Measurements from ENCODE around the gene SDK1. TPM values are rescaled to one million over a fixed set of nuclear protein-coding genes. Genes with fewer than 3 reads are reported as not detected.

The SDK1 gene
- total RNA-seq, 6 experiments from 2014 or later, result not detected

DNA sequence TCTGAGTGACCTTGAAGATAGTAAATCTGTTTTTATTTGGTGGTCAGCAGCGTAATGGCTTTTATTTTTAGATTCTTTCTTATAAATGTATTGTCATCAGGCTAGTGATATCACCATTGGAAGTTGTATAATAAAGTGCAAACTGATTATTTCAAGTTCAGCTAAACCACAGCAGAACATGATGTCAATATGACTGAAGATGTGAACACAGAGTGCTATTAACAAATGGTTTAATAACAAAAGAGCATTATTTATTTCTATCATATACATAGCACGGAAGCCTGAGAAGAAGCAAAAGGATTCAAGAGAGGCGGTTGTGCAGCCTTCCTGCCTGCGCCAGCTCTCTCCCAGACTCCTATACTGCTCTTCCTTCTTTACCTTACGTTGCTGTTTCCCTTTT lies 142.7 kb downstream of the SDK1 start:
- Mint-ChIP-seq H3K4me3 (no peak overlapping the region), H3K36me3 (ENCODE audit: low read depth) (no peaks in the 10 kb centered on the region), H3K27me3 (ENCODE audit: insufficient read depth) (no peaks in the 10 kb centered on the region; the same call in 1 of the 2 replicates), H3K4me1 (ENCODE audit: low read depth) (no peaks in the 10 kb centered on the region), H3K9me3 (peaks cover 39% of the 10 kb centered on the region), H3K27ac (no peak overlapping the region)
- no peak for DNase-seq
- TF ChIP-seq, protein P1, sequence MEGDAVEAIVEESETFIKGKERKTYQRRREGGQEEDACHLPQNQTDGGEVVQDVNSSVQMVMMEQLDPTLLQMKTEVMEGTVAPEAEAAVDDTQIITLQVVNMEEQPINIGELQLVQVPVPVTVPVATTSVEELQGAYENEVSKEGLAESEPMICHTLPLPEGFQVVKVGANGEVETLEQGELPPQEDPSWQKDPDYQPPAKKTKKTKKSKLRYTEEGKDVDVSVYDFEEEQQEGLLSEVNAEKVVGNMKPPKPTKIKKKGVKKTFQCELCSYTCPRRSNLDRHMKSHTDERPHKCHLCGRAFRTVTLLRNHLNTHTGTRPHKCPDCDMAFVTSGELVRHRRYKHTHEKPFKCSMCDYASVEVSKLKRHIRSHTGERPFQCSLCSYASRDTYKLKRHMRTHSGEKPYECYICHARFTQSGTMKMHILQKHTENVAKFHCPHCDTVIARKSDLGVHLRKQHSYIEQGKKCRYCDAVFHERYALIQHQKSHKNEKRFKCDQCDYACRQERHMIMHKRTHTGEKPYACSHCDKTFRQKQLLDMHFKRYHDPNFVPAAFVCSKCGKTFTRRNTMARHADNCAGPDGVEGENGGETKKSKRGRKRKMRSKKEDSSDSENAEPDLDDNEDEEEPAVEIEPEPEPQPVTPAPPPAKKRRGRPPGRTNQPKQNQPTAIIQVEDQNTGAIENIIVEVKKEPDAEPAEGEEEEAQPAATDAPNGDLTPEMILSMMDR (IDR thresholded peaks at IDR 0.05), result no peak

DNA sequence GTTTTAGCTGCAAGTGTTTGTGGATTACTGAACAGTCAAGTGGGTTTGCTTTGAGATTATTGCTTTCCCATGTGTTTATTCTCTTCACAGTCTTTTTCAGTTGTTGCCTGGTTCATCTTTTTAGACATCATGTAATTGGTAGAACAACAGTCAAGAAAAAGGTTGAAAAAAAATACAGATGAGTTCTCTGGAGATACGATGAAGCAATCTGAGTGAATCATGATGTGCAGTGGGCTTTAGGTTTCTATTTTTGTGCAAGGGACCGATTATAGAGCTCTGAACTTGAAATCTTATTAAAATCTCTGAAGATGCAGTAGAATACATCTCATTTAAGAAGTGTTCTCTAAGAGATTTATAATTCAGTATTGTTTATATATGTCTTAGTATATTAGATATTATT lies 145.7 kb downstream of the SDK1 start:
- H3K9me3 Mint-ChIP-seq, result peaks cover 20% of the 10 kb centered on the region
- H3K4me3 Mint-ChIP-seq, result no peak overlapping the region
- no peak overlapping the region for H3K27ac Mint-ChIP-seq
- H3K4me1 Mint-ChIP-seq (ENCODE audit: low read depth), result no peaks in the 10 kb centered on the region
- no peaks in the 10 kb centered on the region for H3K36me3 Mint-ChIP-seq (ENCODE audit: low read depth)
- no peak for DNase-seq
- TF ChIP-seq, protein P1 (IDR thresholded peaks at IDR 0.05), result no peak
- H3K27me3 Mint-ChIP-seq (ENCODE audit: insufficient read depth), result no peaks in the 10 kb centered on the region; the same call in 1 of the 2 replicates

DNA sequence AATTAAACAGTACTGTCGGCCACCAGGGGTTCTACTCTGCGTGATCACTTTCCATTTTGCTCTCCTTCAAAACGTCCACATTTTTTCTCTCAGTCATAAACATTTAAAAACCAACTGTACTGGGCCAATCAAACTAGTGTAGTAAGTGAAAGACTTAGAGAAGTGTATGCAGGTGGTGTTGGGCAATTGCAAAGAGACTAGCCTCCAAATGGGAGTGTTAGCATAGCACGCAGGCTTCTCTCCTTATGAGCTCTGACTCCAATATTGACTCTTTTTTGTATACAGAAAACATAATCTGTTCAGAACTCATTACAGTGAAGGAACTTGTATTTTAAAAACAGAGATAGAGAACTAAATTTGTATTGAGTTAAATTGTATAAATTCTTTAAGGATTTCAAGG lies 150.6 kb downstream of the SDK1 start:
- H3K4me3 Mint-ChIP-seq, result no peak overlapping the region
- TF ChIP-seq, protein P1 (IDR thresholded peaks at IDR 0.05), result no peak
- no peak overlapping the region for H3K27ac Mint-ChIP-seq
- H3K4me1 Mint-ChIP-seq (ENCODE audit: low read depth), result no peaks in the 10 kb centered on the region
- DNase-seq, result no peak
- no peaks in the 10 kb centered on the region; the same call in 1 of the 2 replicates for H3K27me3 Mint-ChIP-seq (ENCODE audit: insufficient read depth)
- peaks cover 24% of the 10 kb centered on the region for H3K9me3 Mint-ChIP-seq
- H3K36me3 Mint-ChIP-seq (ENCODE audit: low read depth), result no peaks in the 10 kb centered on the region

DNA sequence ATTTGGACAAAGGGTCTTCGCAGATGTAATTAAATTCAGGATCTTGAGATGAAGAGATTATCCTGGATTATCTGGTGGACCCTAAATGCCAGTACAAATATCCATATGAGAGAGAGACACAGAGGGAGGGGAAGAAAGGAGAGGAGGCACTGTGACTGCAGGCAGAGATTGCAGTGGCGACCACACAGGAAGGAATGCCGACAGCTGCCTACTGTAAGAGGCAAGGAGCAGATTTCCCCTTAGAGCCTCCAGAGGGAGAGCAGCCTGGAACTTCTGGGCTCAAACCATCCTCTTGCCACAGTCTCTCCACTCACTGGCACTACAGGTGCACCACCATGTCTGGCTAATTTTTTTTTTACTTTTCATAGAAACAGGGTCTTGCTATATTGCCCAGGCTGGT lies 152.3 kb downstream of the SDK1 start:
- H3K36me3 Mint-ChIP-seq (ENCODE audit: low read depth), result no peaks in the 10 kb centered on the region
- no peaks in the 10 kb centered on the region for H3K27me3 Mint-ChIP-seq (ENCODE audit: insufficient read depth)
- TF ChIP-seq, protein P1 (IDR thresholded peaks at IDR 0.05), result no peak
- no peaks in the 10 kb centered on the region for H3K4me1 Mint-ChIP-seq (ENCODE audit: low read depth)
- H3K27ac Mint-ChIP-seq, result no peak overlapping the region
- peaks cover 40% of the 10 kb centered on the region for H3K9me3 Mint-ChIP-seq
- no peak for DNase-seq
- no peak overlapping the region for H3K4me3 Mint-ChIP-seq

DNA sequence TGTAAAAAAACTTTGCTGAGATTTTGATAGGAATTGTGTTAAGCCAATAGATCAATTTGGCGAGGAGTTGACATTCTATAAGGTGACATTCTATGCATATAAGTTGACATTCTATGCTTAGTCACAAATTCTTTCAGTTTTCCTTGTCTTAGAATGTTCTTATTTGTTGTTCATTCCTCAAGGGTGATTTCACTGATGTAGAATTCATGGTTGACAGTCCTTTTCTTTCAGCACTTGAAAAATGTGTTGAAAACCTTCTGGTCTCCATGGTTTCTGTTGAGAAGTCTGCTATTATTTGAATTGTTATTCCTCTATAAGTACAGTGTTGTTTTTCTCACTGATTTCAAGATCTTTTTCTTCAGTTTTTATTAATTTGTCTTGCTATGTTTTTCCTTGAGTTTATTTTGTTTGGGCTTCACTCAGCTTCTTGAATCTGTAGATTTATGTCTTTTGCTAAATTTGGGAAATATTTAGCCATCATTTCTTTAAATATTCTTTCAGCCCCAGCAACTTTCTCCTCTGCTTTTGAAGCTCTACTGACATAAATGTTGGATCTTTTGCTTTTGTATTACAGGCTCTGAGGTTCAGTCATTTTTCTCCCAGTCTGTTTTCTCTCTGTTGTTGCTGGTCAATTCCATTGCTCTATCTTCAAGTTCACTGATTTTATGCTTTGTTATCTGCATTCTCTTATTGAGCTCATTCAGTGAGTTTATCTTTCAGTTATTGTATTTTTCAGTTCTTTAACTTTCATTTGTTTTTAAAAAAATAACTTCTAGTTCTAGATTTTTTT lies 154.9 kb downstream of the SDK1 start:
- Mint-ChIP-seq H3K27ac (no peak overlapping the region), H3K27me3 (ENCODE audit: insufficient read depth) (no peaks in the 10 kb centered on the region), H3K4me3 (no peak overlapping the region), H3K36me3 (ENCODE audit: low read depth) (no peaks in the 10 kb centered on the region), H3K9me3 (peaks cover 54% of the 10 kb centered on the region), H3K4me1 (ENCODE audit: low read depth) (no peaks in the 10 kb centered on the region)
- TF ChIP-seq, protein P1 (IDR thresholded peaks at IDR 0.05), result no peak
- DNase-seq, result no peak
